Measurements from ENCODE around the gene NCKAP5. TPM values are rescaled to one million over a fixed set of nuclear protein-coding genes. Genes with fewer than 3 reads are reported as not detected.
A peak's percentile ranks its signal among the peaks of the same experiment; 100 is the strongest.

NCKAP5 gene
- total RNA-seq, 1 donor from 2014 or later: 7.9 TPM

GRCh38 chr2:133130548-133131246 lies 437.6 kb downstream of the NCKAP5 start:
- no peak for ATAC-seq (ENCODE audit: poor library complexity)
- DNase-seq: no peak
- intact Hi-C loops (cut with DNase I): no loop called here

GRCh38 chr2:133124446-133124845 lies 443.8 kb downstream of the NCKAP5 start:
- DNase-seq (no peak), ATAC-seq (ENCODE audit: poor library complexity) (no peak)
- intact Hi-C loops (cut with DNase I): no loop called here

GRCh38 chr2:133123904-133124303 lies 444.4 kb downstream of the NCKAP5 start:
- intact Hi-C loops (cut with DNase I): no loop called here
- DNase-seq: no peak
- ATAC-seq (ENCODE audit: poor library complexity): no peak

GRCh38 chr2:133123393-133123792 lies 444.9 kb downstream of the NCKAP5 start:
- DNase-seq (no peak), ATAC-seq (ENCODE audit: poor library complexity) (no peak)
- intact Hi-C loops (cut with DNase I): no loop called here

GRCh38 chr2:133122529-133122928 lies 445.7 kb downstream of the NCKAP5 start:
- ATAC-seq (ENCODE audit: poor library complexity) (peak; percentile 34), DNase-seq (no peak)
- intact Hi-C loops (cut with DNase I): no loop called here

GRCh38 chr2:133120310-133120709 lies 448.0 kb downstream of the NCKAP5 start:
- ATAC-seq (ENCODE audit: poor library complexity) (no peak), DNase-seq (no peak)
- intact Hi-C loops (cut with DNase I): no loop called here

GRCh38 chr2:133110201-133110600 lies 458.1 kb downstream of the NCKAP5 start:
- intact Hi-C loops (cut with DNase I): no loop called here
- no peak for DNase-seq
- ATAC-seq (ENCODE audit: poor library complexity): no peak

- ATAC-seq (ENCODE audit: poor library complexity) (no peak), DNase-seq (no peak)
- intact Hi-C loops (cut with DNase I): no loop called here
Observed at GRCh38 chr2:133109772-133110171, 458.5 kb downstream of the NCKAP5 start.

- DNase-seq (peak; percentile 59), ATAC-seq (ENCODE audit: poor library complexity) (peak; percentile 94)
Observed at GRCh38 chr2:133107058-133107815, 461.0 kb downstream of the NCKAP5 start.

GRCh38 chr2:133104871-133105270 lies 463.4 kb downstream of the NCKAP5 start:
- DNase-seq: no peak
- ATAC-seq (ENCODE audit: poor library complexity): no peak
- intact Hi-C loops (cut with DNase I): no loop called here

More at GRCh38 chr2:133107058-133107815, 461.0 kb downstream of the NCKAP5 start:
- intact Hi-C loops (cut with DNase I): no loop called here

GRCh38 chr2:133098787-133099186 lies 469.5 kb downstream of the NCKAP5 start:
- intact Hi-C loops (cut with DNase I): no loop called here
- ATAC-seq (ENCODE audit: poor library complexity) (no peak), DNase-seq (no peak)

- DNase-seq (no peak), ATAC-seq (ENCODE audit: poor library complexity) (no peak)
- intact Hi-C loops (cut with DNase I): no loop called here
Observed at GRCh38 chr2:133097666-133098065, 470.6 kb downstream of the NCKAP5 start.

GRCh38 chr2:133092571-133092970 lies 475.7 kb downstream of the NCKAP5 start:
- DNase-seq (no peak), ATAC-seq (ENCODE audit: poor library complexity) (no peak)
- intact Hi-C loops (cut with DNase I): no loop called here

- no peak for ATAC-seq (ENCODE audit: poor library complexity)
- intact Hi-C loops (cut with DNase I): no loop called here
- DNase-seq: no peak
Observed at GRCh38 chr2:133090358-133090757, 477.9 kb downstream of the NCKAP5 start.

- DNase-seq: no peak
- intact Hi-C loops (cut with DNase I): no loop called here
- ATAC-seq (ENCODE audit: poor library complexity): no peak
Observed at GRCh38 chr2:133086176-133086575, 482.1 kb downstream of the NCKAP5 start.

GRCh38 chr2:133085646-133086045 lies 482.6 kb downstream of the NCKAP5 start:
- no peak for DNase-seq
- intact Hi-C loops (cut with DNase I): no loop called here
- ATAC-seq (ENCODE audit: poor library complexity): no peak

- ATAC-seq (ENCODE audit: poor library complexity): no peak
- no peak for DNase-seq
- intact Hi-C loops (cut with DNase I): no loop called here
Observed at GRCh38 chr2:133082034-133082433, 486.2 kb downstream of the NCKAP5 start.

- intact Hi-C loops (cut with DNase I): no loop called here
- ATAC-seq (ENCODE audit: poor library complexity): peak; percentile 71
Observed at GRCh38 chr2:133080822-133081221, 487.4 kb downstream of the NCKAP5 start.

GRCh38 chr2:133078667-133079411 lies 489.4 kb downstream of the NCKAP5 start:
- intact Hi-C loops (cut with DNase I): no loop called here
- ATAC-seq (ENCODE audit: poor library complexity) (no peak), DNase-seq (no peak)

More at GRCh38 chr2:133080822-133081221, 487.4 kb downstream of the NCKAP5 start:
- no peak for DNase-seq

Data from Right ventricle myocardium superior (tissue), 1 donor.